Neural cell (in vitro differentiated cells): ENCODE data around the gene MORN4. TPM values are rescaled to one million over a fixed set of nuclear protein-coding genes. Genes with fewer than 3 reads are reported as not detected.
"Not testable (repeated sequence)": the region's sequence is repeated elsewhere in the genome, so short reads cannot be mapped to it uniquely, and the experiment has no call there.

Source experiments
- H2AFZ ChIP-seq: fragments of 200-600, 300-800 bp; sonication (generic), shearing (Covaris generic); 2 replicates; pipeline ENCODE4 v1.6.0; 2014; ENCODE audit warnings: low read depth, mild to moderate bottlenecking, antibody characterized with exemption, low read length, moderate library complexity
- H3F3A ChIP-seq: fragments of 200-600 bp; shearing (Covaris generic); 2 replicates; pipeline ENCODE4 v1.6.1; 2016; ENCODE audit warnings: mild to moderate bottlenecking, moderate library complexity, mixed read lengths, antibody characterized with exemption, low read length; ENCODE audit not compliant: insufficient read depth, poor library complexity, severe bottlenecking
- H3K27ac ChIP-seq: fragments of 200-600, 300-800 bp; sonication (generic), shearing (Covaris generic); 2 replicates; pipeline ENCODE4 v1.5.1; 2014; ENCODE audit warnings: mild to moderate bottlenecking, low read length, moderate library complexity
- H3K27me3 ChIP-seq: fragments of 300-800, 200-600 bp; sonication (generic), shearing (Covaris generic); 2 replicates; pipeline ENCODE4 v1.6.0; 2014; ENCODE audit warnings: mild to moderate bottlenecking, low read depth, low read length, moderate library complexity; ENCODE audit not compliant: insufficient read depth
- H3K36me3 ChIP-seq: fragments of 300-800, 200-600 bp; sonication (generic), shearing (Covaris generic); 2 replicates; pipeline ENCODE4 v1.5.1; 2014; ENCODE audit warnings: mild to moderate bottlenecking, antibody characterized with exemption, low read length, moderate library complexity; ENCODE audit not compliant: insufficient read depth
- H3K4me2 ChIP-seq: fragments of 300-800, 200-600 bp; sonication (generic), shearing (Covaris generic); 2 replicates; pipeline ENCODE4 v1.6.0; 2014; ENCODE audit warnings: mild to moderate bottlenecking, low read length
- H3K4me3 ChIP-seq: fragments of 300-800, 200-600 bp; sonication (generic), shearing (Covaris generic); 2 replicates; pipeline ENCODE4 v1.5.1; 2014; ENCODE audit warnings: mild to moderate bottlenecking, low read length, moderate library complexity
- H3K79me2 ChIP-seq: fragments of 200-600 bp; shearing (Covaris generic); replicated peaks from 2 replicates; pipeline ENCODE4 v1.6.0; 2014; ENCODE audit warnings: mild to moderate bottlenecking, low read length, moderate library complexity; ENCODE audit not compliant: insufficient read depth
- H3K9ac ChIP-seq: fragments of 300-800, 200-600 bp; sonication (generic), shearing (Covaris generic); 2 replicates; pipeline ENCODE4 v1.6.1; 2016; ENCODE audit warnings: mild to moderate bottlenecking, low read length, mixed read lengths
- H3K9me2 ChIP-seq: fragments of 200-600 bp; shearing (Covaris generic); 2 replicates; pipeline ENCODE4 v1.6.1; 2016; ENCODE audit warnings: mild to moderate bottlenecking, low read length, mixed read lengths; ENCODE audit not compliant: insufficient read depth
- H3K9me3 ChIP-seq: fragments of 200-600, 300-800 bp; sonication (generic), shearing (Covaris generic); 2 replicates; pipeline ENCODE4 v1.6.1; 2016; ENCODE audit warnings: mild to moderate bottlenecking, mixed run types, low read length, moderate library complexity, mixed read lengths
- H4K20me1 ChIP-seq: fragments of 200-600 bp; shearing (Covaris generic); 2 replicates; pipeline ENCODE4 v1.6.1; 2016; ENCODE audit warnings: mild to moderate bottlenecking, mixed run types; ENCODE audit not compliant: insufficient read depth
- CTCF ChIP-seq: fragments of 450-650 bp; IDR thresholded peaks from 2 replicates; pipeline ENCODE4 v1.5.1; 2014; ENCODE audit warnings: antibody characterized with exemption, mild to moderate bottlenecking, moderate library complexity; ENCODE audit not compliant: poor library complexity, severe bottlenecking
- EP300 ChIP-seq: fragments of 450-650 bp; conservative IDR thresholded peaks from 2 replicates; pipeline ENCODE4 v1.6.1; 2014; ENCODE audit warnings: antibody characterized with exemption, mild to moderate bottlenecking, moderate library complexity; ENCODE audit not compliant: poor library complexity, severe bottlenecking
- EZH2 ChIP-seq: fragments of 200-600, 300-800 bp; shearing (Covaris generic), sonication (generic); IDR thresholded peaks from 2 replicates; pipeline ENCODE4 v1.6.1; 2014; ENCODE audit warnings: antibody characterized with exemption, low read length, borderline replicate concordance, mild to moderate bottlenecking; ENCODE audit not compliant: insufficient read depth, poor library complexity, severe bottlenecking
- MXI1 ChIP-seq: fragments of 450-650 bp; conservative IDR thresholded peaks from 2 replicates; pipeline ENCODE4 v1.6.1; 2014; ENCODE audit warnings: antibody characterized with exemption, mild to moderate bottlenecking; ENCODE audit not compliant: poor library complexity, severe bottlenecking
- POLR2AphosphoS5 ChIP-seq: IDR thresholded peaks from 2 replicates; pipeline ENCODE4 v1.6.1; 2012
- RAD21 ChIP-seq: fragments of 450-650 bp; conservative IDR thresholded peaks from 2 replicates; pipeline ENCODE4 v1.6.1; 2014; ENCODE audit warnings: antibody characterized with exemption, mild to moderate bottlenecking, moderate library complexity
- REST ChIP-seq: IDR thresholded peaks from 2 replicates; pipeline ENCODE4 v1.6.1; 2012; ENCODE audit warnings: borderline replicate concordance
- SMC3 ChIP-seq: fragments of 450-650 bp; conservative IDR thresholded peaks from 2 replicates; pipeline ENCODE4 v1.6.1; 2014; ENCODE audit warnings: antibody characterized with exemption, mild to moderate bottlenecking, moderate library complexity; ENCODE audit not compliant: poor library complexity
- TAF1 ChIP-seq: IDR thresholded peaks from 2 replicates; pipeline ENCODE4 v1.6.1; 2012; ENCODE audit warnings: low read depth
- polyA plus RNA-seq: library from polyadenylated mRNA; depleted of rRNA; stranded (reverse); fragments of >200 nt; gene quantifications from 2 replicates; pipeline ENCODE4 v1.2.3, GENCODE V29; 2014

Gene MORN4
- polyA plus RNA-seq, 1 donor from 2014 or later: 64.7 TPM

GRCh38 chr10:97578171-97578844, 55.0 kb downstream of the MORN4 start:
- Histone ChIP-seq H3K9me2 (no peaks in the 10 kb centered on the region), H2AFZ (no peak overlapping the region), H3K27ac (no peak overlapping the region), H3F3A (no peaks in the 10 kb centered on the region), H3K36me3 (no peaks in the 10 kb centered on the region), H3K27me3 (no peaks in the 10 kb centered on the region), H3K4me2 (no peak overlapping the region), H3K9ac (no peak overlapping the region), H3K4me3 (no peak overlapping the region), H4K20me1 (no peaks in the 10 kb centered on the region), H3K9me3 (no peaks in the 10 kb centered on the region), H3K79me2 (no peaks in the 10 kb centered on the region)
- TF ChIP-seq POLR2AphosphoS5 (no peak), MXI1 (no peak), EP300 (no peak), SMC3 (no peak), RAD21 (no peak), CTCF (no peak), REST (no peak), EZH2 (no peak), TAF1 (no peak)

GRCh38 chr10:97577701-97578100, 55.6 kb downstream of the MORN4 start:
- H3F3A ChIP-seq: no peaks in the 10 kb centered on the region
- TF ChIP-seq REST: no peak
- TF ChIP-seq EP300: no peak
- TF ChIP-seq MXI1: no peak
- no peak for TF ChIP-seq CTCF
- no peak for TF ChIP-seq RAD21
- no peak for TF ChIP-seq SMC3
- no peak for TF ChIP-seq TAF1
- no peak for TF ChIP-seq POLR2AphosphoS5
- no peak for TF ChIP-seq EZH2
- no peak overlapping the region for H3K9ac ChIP-seq
- H3K27ac ChIP-seq: no peak overlapping the region
- no peaks in the 10 kb centered on the region for H3K9me3 ChIP-seq
- H3K36me3 ChIP-seq: no peaks in the 10 kb centered on the region
- no peaks in the 10 kb centered on the region for H3K27me3 ChIP-seq
- no peak overlapping the region for H3K4me3 ChIP-seq
- H2AFZ ChIP-seq: no peak overlapping the region
- H4K20me1 ChIP-seq: no peaks in the 10 kb centered on the region
- H3K9me2 ChIP-seq: no peaks in the 10 kb centered on the region
- H3K79me2 ChIP-seq: no peaks in the 10 kb centered on the region
- no peak overlapping the region for H3K4me2 ChIP-seq

- not testable (repeated sequence) for H3K27me3 ChIP-seq, H3K9me2 ChIP-seq, H3K4me2 ChIP-seq, H2AFZ ChIP-seq, H3F3A ChIP-seq, H3K79me2 ChIP-seq, H3K36me3 ChIP-seq, H3K4me3 ChIP-seq, H3K9ac ChIP-seq, H3K9me3 ChIP-seq, H4K20me1 ChIP-seq, H3K27ac ChIP-seq
These were observed 56.8 kb downstream of the MORN4 start for GRCh38 chr10:97576487-97576886.
